HG02970 (cell line): Measurements from ENCODE around the gene HSD17B11.
"Not testable (repeated sequence)": the region's sequence is repeated elsewhere in the genome, so short reads cannot be mapped to it uniquely, and the experiment has no call there.

ENCODE experiments used
- ATAC-seq: cut with Tn5 transposase; IDR thresholded peaks from one replicate; pipeline ENCODE4 v1.9.1; 2021; ENCODE audit warnings: mild to moderate bottlenecking, moderate library complexity, moderate number of reproducible peaks; ENCODE audit not compliant: unreplicated experiment, low FRiP score

The HSD17B11 gene

DNA sequence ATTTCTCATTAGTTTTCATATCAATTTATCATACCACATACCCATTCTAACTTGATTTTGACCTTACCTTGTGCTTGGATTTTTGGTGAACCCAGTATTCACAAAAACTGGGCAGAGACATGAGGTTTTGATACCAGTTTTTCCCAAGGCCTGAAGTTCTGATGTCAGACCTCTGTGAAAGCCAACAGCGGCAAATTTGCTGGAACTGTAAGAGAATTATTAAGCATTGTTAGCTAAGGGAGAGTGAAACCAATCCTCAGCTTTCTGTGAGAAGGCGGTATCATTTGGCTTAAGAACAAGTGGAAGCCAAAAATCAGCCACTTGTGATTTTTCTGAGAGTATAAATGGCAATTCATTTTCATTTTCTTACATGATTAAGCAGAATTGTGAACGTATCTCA is 77.2 kb downstream of the HSD17B11 start:
- no peak for ATAC-seq

DNA sequence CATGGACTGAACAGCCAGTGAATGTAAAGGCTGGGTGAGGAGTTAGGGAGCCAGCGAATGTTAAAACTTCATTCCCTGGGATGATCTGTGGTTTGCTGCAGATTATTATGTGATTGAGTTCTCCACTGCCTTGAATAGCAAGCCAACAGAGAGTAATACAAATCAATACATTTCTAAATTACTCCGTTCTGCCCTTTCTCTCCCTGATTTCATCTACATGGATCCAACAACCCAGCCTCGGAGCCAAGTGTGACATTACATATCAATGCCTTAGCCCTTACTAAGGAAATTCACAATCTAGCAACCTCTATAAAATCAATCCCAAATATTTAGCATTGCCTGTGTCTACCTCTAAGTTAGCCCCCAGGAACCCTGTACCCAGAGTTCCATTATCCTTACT is 79.3 kb downstream of the HSD17B11 start:
- ATAC-seq = no peak

DNA sequence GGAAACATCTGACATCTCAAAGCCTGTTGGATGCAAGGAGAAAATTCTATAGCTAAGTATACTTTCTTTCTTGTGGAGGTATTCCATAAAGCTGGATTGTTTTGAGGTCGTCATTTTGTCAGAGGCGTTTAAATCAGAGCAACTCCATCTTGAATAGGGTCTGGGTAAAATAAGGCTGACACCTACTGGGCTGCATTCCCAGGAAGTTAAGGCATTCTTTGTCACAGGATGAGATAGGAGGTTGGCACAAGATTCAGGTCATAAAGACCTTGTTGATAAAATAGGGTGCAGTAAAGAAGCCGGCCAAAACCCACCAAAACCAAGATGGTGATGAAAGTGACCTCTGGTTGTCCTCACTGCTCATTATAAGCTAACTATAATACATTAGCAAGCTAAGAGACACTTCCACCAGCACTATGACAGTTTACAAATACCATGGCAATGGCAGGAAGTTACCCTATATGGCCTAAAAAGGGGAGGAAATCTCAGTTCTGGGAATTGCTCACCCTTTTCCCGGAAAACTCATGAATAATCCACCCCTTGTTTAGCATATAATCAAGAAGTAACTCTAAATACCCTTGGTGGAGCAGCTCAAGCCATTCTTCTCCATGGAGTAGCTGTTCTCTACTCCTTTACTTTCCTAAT is 80.2 kb downstream of the HSD17B11 start:
- ATAC-seq = no peak

DNA sequence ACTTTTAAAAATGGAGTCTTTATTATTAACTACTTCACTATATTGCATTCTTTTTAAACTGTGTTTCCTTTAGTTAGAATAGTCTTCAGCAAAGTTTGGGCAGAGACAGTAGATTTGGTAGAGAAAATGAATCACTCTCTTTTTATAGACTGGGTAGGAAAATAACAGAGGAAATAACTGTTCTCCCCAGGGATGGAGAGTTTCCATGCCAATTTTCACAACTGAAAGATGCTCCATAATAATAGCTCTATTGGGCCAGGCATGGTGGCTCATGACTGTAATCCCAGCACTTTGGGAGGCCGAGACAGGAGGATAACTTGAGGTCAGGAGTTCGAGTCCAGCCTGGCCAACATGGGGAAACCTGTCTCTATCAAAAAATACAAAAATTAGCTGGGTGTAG is 81.4 kb downstream of the HSD17B11 start:
- no peak for ATAC-seq

DNA sequence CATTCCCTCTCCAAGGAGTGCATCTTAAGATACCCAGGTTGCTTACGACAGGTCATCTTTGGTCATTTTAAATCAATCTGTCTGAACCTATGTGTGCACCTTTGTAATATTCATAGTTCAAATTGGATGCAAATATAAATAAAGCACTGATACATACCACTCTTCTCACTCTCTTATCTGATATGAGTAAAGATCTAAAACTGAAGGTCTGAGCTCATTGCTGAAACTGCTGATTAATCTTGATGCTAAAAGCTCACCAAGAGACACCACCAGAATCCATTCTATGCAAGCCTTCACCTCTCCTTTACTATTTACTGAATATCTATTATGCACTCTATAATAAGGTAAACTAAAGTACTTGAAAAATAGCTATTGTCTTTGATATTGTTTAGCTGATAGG is 84.9 kb downstream of the HSD17B11 start:
- ATAC-seq = no peak

DNA sequence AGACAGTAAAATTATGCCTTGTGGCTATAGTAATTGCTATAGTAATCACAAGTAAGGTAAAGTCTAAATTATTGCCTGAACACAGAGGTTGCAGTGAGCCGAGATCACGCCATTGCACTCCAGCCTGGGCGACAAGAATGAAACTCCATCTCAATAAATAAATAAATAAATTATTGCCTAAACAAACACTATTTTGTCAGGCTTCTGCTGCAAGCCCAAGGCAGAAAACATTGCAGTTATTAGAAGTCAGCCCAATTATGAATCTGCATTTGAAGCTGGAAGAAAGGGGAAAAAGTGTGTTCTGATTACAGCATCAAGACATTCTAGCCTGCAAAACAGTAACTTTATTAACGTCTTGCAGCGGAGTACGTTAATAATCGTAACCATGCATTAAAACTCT is 85.4 kb downstream of the HSD17B11 start:
- no peak for ATAC-seq

DNA sequence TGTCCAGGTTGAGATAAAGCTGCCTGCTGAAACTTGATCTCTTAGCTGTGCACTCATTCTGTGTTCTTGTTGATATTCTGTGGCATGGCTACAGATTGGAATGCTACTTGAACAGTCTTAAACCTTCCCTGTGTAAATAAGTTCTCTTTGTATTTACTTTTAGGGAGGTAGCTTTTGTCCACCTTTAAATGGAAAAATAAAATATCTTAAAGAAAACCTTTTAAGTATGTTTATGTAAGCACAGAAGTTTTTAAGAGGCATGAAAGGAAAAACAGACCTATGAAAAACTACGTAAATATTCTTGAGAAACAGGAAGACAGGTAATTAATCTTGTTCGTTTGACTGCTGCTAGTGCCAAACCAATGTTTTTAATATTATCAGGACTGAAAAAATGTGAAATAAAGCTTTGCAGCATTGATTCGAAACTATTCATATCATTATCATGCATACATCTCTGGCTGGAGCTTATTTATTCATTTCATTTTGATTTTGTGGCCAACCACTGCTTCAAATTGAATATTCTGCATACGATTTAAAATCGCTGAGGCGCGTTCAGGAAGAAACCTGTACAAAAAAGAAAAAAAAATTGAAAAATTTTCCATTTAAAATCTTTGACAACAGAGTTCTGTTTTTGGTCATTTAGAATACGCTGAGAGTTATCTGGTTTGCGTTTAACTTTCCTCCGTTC is 86.1 kb downstream of the HSD17B11 start:
- ATAC-seq = no peak

DNA sequence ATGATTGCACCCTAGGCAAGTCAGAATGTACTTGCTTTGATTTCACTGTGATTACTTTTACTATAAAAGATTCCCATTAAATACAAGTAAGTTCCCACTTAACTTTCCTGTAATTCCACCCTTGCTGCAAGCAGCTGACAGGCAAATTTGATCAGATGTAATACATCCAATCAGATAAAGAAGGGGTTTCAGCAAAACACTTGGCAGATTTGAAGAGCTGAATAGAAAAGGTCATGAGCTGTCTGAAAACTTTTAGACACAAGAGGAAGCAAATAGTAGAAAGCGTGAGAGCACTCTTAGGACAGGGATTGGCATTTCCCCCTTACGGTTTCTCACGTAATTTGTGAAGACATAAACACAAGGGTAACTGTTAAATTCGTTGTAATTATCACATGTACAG is 91.1 kb downstream of the HSD17B11 start:
- ATAC-seq = no peak

DNA sequence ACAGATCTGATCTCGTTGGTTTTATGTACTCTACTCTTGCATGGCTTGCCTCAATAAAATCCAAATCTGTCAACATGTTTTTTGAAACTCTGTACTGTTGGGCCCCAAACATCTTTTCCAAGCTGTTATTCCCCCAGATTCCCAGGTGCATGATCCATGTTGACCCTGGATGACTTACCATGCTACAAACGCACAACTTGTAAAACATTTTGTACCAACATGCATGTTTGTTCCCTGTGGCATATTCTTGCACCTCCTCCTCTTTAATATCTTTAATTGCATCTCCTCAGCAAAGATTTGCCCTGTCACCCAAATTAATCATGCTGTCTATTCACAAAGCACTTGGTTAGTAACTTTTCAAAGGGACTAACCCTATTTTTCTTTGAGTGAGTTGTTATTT is 92.6 kb downstream of the HSD17B11 start:
- no peak for ATAC-seq

DNA sequence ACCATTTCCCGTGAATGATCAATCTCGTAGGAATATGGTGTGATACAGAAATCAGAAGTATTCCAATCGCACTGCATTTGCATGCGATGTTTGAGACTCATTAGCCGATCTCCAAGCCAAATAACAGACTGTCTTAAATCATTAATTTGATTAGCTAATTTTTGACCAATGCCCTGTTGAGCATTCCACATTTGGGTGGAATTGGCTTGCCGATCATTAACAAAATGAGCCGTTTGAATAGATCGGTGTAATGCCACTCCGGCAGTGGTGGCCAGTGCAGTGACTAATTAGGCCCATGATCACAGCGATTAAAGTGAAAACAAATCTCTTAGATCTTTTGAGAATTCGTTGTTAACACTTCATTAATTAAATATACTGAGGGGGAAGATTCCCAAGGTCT is 96.1 kb downstream of the HSD17B11 start:
- ATAC-seq = not testable (repeated sequence)

DNA sequence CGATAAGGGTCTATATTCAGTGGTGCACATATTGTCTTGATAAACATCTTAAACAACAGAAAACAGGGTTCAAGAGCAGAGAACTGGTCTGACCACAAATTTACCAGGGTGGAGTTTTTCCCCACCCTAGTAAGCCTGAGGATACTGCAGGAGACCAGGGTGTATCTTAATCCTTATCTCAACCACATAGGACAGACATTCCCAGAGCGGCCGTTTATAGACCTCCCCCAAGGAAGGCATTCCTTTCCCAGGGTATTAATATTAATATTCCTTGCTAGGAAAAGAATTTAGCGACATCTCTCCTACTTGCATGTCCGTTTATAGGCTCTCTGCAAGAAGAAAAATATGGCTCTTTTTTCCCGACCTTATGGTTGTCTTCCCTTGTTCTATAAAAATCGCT is 97.1 kb downstream of the HSD17B11 start:
- not testable (repeated sequence) for ATAC-seq

DNA sequence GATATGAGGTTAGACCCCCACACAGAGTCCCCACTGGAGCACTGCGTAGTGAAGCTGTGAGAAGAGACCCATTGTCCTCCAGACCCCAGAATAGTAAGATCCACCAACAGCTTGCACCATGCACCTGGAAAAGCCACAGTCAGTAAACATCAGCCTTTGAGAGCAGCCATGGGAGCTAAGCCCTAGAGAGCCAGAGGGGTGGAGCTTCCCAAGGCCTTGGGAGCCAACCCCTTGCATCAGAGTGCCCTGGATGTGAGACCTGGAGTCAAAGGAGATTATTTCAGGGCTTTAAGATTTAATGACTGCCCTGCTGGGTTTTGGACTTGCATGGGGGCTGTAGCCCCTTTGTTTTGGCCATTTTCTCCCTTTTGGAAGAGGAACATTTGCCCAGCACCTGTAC is 104.0 kb downstream of the HSD17B11 start:
- ATAC-seq = no peak
